GM12865 (cell line): Measurements from ENCODE around the gene RUBCN.
A peak's percentile ranks its signal among the peaks of the same experiment; 100 is the strongest.
"Not testable (repeated sequence)": the region's sequence is repeated elsewhere in the genome, so short reads cannot be mapped to it uniquely, and the experiment has no call there.

Source experiments
- DNase-seq: peaks from one replicate; pipeline ENCODE4 v3.0.0; 2010; ENCODE audit warnings: low read depth
- H3K4me3 ChIP-seq: 2 replicates; pipeline ENCODE4 v1.5.1; 2011; ENCODE audit warnings: mild to moderate bottlenecking, low read depth, low read length, control low read depth
- CTCF ChIP-seq: IDR thresholded peaks from 2 replicates; pipeline ENCODE4 v1.5.1; 2011; ENCODE audit warnings: low read length, control low read depth, low read depth, inconsistent platforms; ENCODE audit not compliant: insufficient read depth; ENCODE audit errors: missing control alignments

The RUBCN gene

GRCh38 chr3:197631989-197632388 lies 104.7 kb downstream of the RUBCN start:
- H3K4me3 ChIP-seq, DNase-seq: not testable (repeated sequence)
- peak; percentile 18 for TF ChIP-seq CTCF

- H3K4me3 ChIP-seq, DNase-seq: not testable (repeated sequence)
These were observed 105.9 kb downstream of the RUBCN start for GRCh38 chr3:197630766-197631165.

- H3K4me3 ChIP-seq, DNase-seq: not testable (repeated sequence)
These were observed 107.4 kb downstream of the RUBCN start for GRCh38 chr3:197629286-197629685.

- H3K4me3 ChIP-seq = peak overlapping the region; percentile 77
- peak; percentile 89 for DNase-seq
These were observed 108.8 kb downstream of the RUBCN start for GRCh38 chr3:197627772-197628523.

GRCh38 chr3:197627158-197627771 lies 109.4 kb downstream of the RUBCN start:
- peak overlapping the region; percentile 77 for H3K4me3 ChIP-seq

GRCh38 chr3:197626404-197627157 lies 110.1 kb downstream of the RUBCN start:
- peak overlapping the region; percentile 35 for H3K4me3 ChIP-seq
- not testable (repeated sequence) for DNase-seq

More at GRCh38 chr3:197627158-197627771, 109.4 kb downstream of the RUBCN start:
- not testable (repeated sequence) for DNase-seq

GRCh38 chr3:197621478-197621877 lies 115.2 kb downstream of the RUBCN start:
- not testable (repeated sequence) for H3K4me3 ChIP-seq, DNase-seq
